ENCODE measurements around the gene MMP14.
A peak's percentile ranks its signal among the peaks of the same experiment; 100 is the strongest.

MMP14 gene

DNA sequence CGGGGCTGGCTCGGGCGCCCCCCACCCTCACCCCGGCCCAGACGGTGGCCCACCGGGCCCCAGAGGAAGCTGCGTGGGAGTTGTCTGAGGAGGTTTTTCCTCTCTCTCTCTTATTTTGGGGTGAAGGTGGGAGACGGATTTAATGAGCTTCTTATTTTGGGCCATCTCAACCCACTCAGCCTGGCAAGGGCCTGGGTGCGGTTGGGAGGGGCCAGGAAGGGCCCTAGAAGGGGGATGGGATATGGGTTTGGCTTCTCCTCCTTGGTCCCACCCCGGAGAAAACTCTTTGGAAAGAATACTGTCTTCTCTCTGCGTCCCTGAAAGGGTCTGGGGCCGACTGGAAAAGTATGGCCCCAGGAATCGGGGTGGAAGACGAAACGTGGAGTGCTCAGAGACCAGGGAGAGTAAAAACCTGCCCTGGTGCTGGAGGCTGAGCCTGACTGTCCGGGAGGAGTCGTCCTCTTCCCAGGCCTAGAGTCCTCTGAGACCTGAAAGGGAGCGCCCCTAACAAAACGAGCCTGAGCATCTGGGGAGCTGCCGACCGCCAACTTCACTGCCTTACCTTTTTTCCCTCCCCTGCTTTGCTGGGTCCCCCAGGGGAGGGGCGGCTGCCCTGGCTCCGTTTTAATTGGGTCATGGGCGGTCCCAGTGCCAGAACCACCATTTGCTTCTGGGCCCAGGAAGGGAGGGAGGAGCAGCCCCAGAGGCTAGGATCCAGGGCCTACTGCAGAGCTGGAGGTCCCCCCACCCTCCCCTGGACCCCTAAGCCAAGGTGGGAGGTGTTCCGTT lies 1.6 kb downstream of the MMP14 start:
- DNase-seq (ENCODE audit: low read depth, low spot score) = no peak
- Histone ChIP-seq H3K36me3 (ENCODE audit: insufficient read depth, insufficient read length, low read length) (peaks cover 58% of the 10 kb centered on the region), H3K4me1 (ENCODE audit: insufficient read depth, insufficient read length) (no peaks in the 10 kb centered on the region), H3K9ac (ENCODE audit: insufficient read length, low read depth) (peak overlapping the region; percentile 86), H3K4me3 (ENCODE audit: insufficient read length, low read depth) (peak overlapping the region; percentile 72), H3K27me3 (ENCODE audit: insufficient read depth, insufficient read length) (no peaks in the 10 kb centered on the region), H3K9me3 (ENCODE audit: insufficient read depth, low read length) (no peaks in the 10 kb centered on the region)
- TF ChIP-seq SUZ12 (IDR thresholded peaks at IDR 0.05; ENCODE audit: extremely low read depth, insufficient read depth, insufficient read length) (no peak), YY1 (IDR thresholded peaks at IDR 0.05; ENCODE audit: insufficient read depth, insufficient read length) (no peak)

- TF ChIP-seq ZNF274 (IDR thresholded peaks at IDR 0.05; ENCODE audit: low read depth, low read length) (no peak), SUZ12 (IDR thresholded peaks at IDR 0.05; ENCODE audit: extremely low read depth, insufficient read depth, insufficient read length) (no peak), YY1 (IDR thresholded peaks at IDR 0.05; ENCODE audit: insufficient read depth, insufficient read length) (no peak)
- H3K9ac ChIP-seq (ENCODE audit: insufficient read length, low read depth) = peak overlapping the region; percentile 36
- H3K36me3 ChIP-seq (ENCODE audit: insufficient read depth, insufficient read length, low read length) = peaks cover 58% of the 10 kb centered on the region
- no peaks in the 10 kb centered on the region for H3K27me3 ChIP-seq (ENCODE audit: insufficient read depth, insufficient read length)
- no peak overlapping the region for H3K4me3 ChIP-seq (ENCODE audit: insufficient read length, low read depth)
- no peaks in the 10 kb centered on the region for H3K4me1 ChIP-seq (ENCODE audit: insufficient read depth, insufficient read length)
- no peak for DNase-seq (ENCODE audit: low read depth, low spot score)
- no peaks in the 10 kb centered on the region for H3K9me3 ChIP-seq (ENCODE audit: insufficient read depth, low read length)
Measured at GRCh38 chr14:22838631-22839041, 2.3 kb downstream of the MMP14 start.

GRCh38 chr14:22839159-22839779 lies 2.9 kb downstream of the MMP14 start:
- H3K4me1 ChIP-seq (ENCODE audit: insufficient read depth, insufficient read length) = no peaks in the 10 kb centered on the region
- H3K4me3 ChIP-seq (ENCODE audit: insufficient read length, low read depth) = no peak overlapping the region
- H3K27me3 ChIP-seq (ENCODE audit: insufficient read depth, insufficient read length) = no peaks in the 10 kb centered on the region
- TF ChIP-seq SUZ12 (IDR thresholded peaks at IDR 0.05; ENCODE audit: extremely low read depth, insufficient read depth, insufficient read length) (no peak), YY1 (IDR thresholded peaks at IDR 0.05; ENCODE audit: insufficient read depth, insufficient read length) (no peak), ZNF274 (IDR thresholded peaks at IDR 0.05; ENCODE audit: low read depth, low read length) (no peak)
- H3K9me3 ChIP-seq (ENCODE audit: insufficient read depth, low read length) = no peaks in the 10 kb centered on the region
- peaks cover 56% of the 10 kb centered on the region for H3K36me3 ChIP-seq (ENCODE audit: insufficient read depth, insufficient read length, low read length)
- no peak for DNase-seq (ENCODE audit: low read depth, low spot score)
- H3K9ac ChIP-seq (ENCODE audit: insufficient read length, low read depth) = peak overlapping the region; percentile 36

- Histone ChIP-seq H3K9ac (ENCODE audit: insufficient read length, low read depth) (no peak overlapping the region), H3K36me3 (ENCODE audit: insufficient read depth, insufficient read length, low read length) (peaks cover 62% of the 10 kb centered on the region), H3K4me3 (ENCODE audit: insufficient read length, low read depth) (no peak overlapping the region), H3K9me3 (ENCODE audit: insufficient read depth, low read length) (no peaks in the 10 kb centered on the region), H3K4me1 (ENCODE audit: insufficient read depth, insufficient read length) (no peaks in the 10 kb centered on the region), H3K27me3 (ENCODE audit: insufficient read depth, insufficient read length) (no peaks in the 10 kb centered on the region)
- TF ChIP-seq SUZ12 (IDR thresholded peaks at IDR 0.05; ENCODE audit: extremely low read depth, insufficient read depth, insufficient read length) (no peak), YY1 (IDR thresholded peaks at IDR 0.05; ENCODE audit: insufficient read depth, insufficient read length) (no peak), ZNF274 (IDR thresholded peaks at IDR 0.05; ENCODE audit: low read depth, low read length) (no peak)
- DNase-seq (ENCODE audit: low read depth, low spot score) = no peak
Measured at GRCh38 chr14:22841311-22841710, 4.9 kb downstream of the MMP14 start.

DNA sequence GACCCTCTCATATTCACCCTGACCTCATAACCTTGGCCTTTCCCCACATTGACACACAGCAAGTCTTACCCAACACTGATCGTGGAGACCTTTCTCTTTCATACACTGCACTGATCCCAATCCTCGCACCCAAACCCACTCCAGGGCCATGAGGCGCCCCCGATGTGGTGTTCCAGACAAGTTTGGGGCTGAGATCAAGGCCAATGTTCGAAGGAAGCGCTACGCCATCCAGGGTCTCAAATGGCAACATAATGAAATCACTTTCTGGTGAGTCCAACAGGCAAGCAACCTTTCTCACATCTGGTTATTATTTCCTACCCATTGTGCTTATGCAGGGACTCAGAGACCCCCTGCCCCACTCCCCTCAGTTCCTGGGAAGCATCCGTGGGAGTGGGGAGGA lies 5.4 kb downstream of the MMP14 start:
- Histone ChIP-seq H3K4me1 (ENCODE audit: insufficient read depth, insufficient read length) (peaks cover 2% of the 10 kb centered on the region), H3K27me3 (ENCODE audit: insufficient read depth, insufficient read length) (no peaks in the 10 kb centered on the region), H3K36me3 (ENCODE audit: insufficient read depth, insufficient read length, low read length) (peaks cover 66% of the 10 kb centered on the region), H3K9ac (ENCODE audit: insufficient read length, low read depth) (no peak overlapping the region), H3K4me3 (ENCODE audit: insufficient read length, low read depth) (no peak overlapping the region), H3K9me3 (ENCODE audit: insufficient read depth, low read length) (no peaks in the 10 kb centered on the region)
- DNase-seq (ENCODE audit: low read depth, low spot score) = no peak
- no peak for TF ChIP-seq SUZ12 (IDR thresholded peaks at IDR 0.05; ENCODE audit: extremely low read depth, insufficient read depth, insufficient read length)

- no peak for DNase-seq (ENCODE audit: low read depth, low spot score)
- peaks cover 70% of the 10 kb centered on the region for H3K36me3 ChIP-seq (ENCODE audit: insufficient read depth, insufficient read length, low read length)
- H3K9me3 ChIP-seq (ENCODE audit: insufficient read depth, low read length) = no peaks in the 10 kb centered on the region
- H3K27me3 ChIP-seq (ENCODE audit: insufficient read depth, insufficient read length) = no peaks in the 10 kb centered on the region
- no peak for TF ChIP-seq ZNF274 (IDR thresholded peaks at IDR 0.05; ENCODE audit: low read depth, low read length)
- TF ChIP-seq YY1 (IDR thresholded peaks at IDR 0.05; ENCODE audit: insufficient read depth, insufficient read length) = no peak
- no peak for TF ChIP-seq SUZ12 (IDR thresholded peaks at IDR 0.05; ENCODE audit: extremely low read depth, insufficient read depth, insufficient read length)
- peaks cover 2% of the 10 kb centered on the region for H3K4me1 ChIP-seq (ENCODE audit: insufficient read depth, insufficient read length)
- H3K4me3 ChIP-seq (ENCODE audit: insufficient read length, low read depth) = no peak overlapping the region
- no peak overlapping the region for H3K9ac ChIP-seq (ENCODE audit: insufficient read length, low read depth)
Measured at GRCh38 chr14:22842211-22843122, 6.1 kb downstream of the MMP14 start.
